Tibial nerve (tissue), 4 donors: ENCODE results near the gene GRIK4.

ENCODE experiments used
- EP300 ChIP-seq, 2 donors: sonication (generic); formaldehyde crosslinking; IDR thresholded peaks; one replicate each; pipeline ENCODE4 v1.6.1; 2017; ENCODE audit warnings: antibody characterized with exemption in 2 of 2, mild to moderate bottlenecking in 1 of 2
- TF ChIP-seq, protein P1 (sequence below), 5 experiments: fragments of 200-600 bp in 3 of 5; fragments of 450-650 bp in 2 of 5; sonication (generic) in 3 of 5; IDR thresholded peaks; one replicate each; pipeline ENCODE4 v1.5.1; 2016 to 2019; ENCODE audit warnings: antibody characterized with exemption in 5 of 5, mild to moderate bottlenecking in 3 of 5, moderate library complexity in 2 of 5

DNA sequence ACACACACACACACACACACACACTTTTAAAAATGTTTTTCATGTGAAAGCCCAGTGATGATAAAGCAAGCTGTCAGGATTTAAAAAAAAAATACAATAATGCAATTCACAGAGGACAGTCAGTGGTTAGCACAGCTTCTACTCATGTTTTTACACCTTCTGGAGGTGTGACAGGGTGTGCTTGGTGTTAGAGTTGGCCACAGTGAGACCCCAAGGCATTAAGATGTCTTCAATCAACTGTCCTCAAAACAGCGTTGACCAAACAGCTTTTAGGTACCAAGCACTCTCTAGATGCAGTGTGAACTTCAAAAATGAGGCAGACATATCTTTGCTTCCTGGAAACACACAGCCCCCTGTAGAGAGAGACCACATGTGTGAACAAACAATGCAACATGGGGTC is 346.0 kb downstream of the GRIK4 start:
- TF ChIP-seq EP300 (IDR thresholded peaks at IDR 0.05), result no peak
- TF ChIP-seq, protein P1, sequence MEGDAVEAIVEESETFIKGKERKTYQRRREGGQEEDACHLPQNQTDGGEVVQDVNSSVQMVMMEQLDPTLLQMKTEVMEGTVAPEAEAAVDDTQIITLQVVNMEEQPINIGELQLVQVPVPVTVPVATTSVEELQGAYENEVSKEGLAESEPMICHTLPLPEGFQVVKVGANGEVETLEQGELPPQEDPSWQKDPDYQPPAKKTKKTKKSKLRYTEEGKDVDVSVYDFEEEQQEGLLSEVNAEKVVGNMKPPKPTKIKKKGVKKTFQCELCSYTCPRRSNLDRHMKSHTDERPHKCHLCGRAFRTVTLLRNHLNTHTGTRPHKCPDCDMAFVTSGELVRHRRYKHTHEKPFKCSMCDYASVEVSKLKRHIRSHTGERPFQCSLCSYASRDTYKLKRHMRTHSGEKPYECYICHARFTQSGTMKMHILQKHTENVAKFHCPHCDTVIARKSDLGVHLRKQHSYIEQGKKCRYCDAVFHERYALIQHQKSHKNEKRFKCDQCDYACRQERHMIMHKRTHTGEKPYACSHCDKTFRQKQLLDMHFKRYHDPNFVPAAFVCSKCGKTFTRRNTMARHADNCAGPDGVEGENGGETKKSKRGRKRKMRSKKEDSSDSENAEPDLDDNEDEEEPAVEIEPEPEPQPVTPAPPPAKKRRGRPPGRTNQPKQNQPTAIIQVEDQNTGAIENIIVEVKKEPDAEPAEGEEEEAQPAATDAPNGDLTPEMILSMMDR (IDR thresholded peaks at IDR 0.05), result no peak
